HG02588 (cell line): ENCODE data around the gene CSKMT.
"Not testable (repeated sequence)": the region's sequence is repeated elsewhere in the genome, so short reads cannot be mapped to it uniquely, and the experiment has no call there.

Source experiments
- ATAC-seq: cut with Tn5 transposase; IDR thresholded peaks from one replicate; pipeline ENCODE4 v1.9.1; 2021; ENCODE audit warnings: mild to moderate bottlenecking, moderate library complexity; ENCODE audit not compliant: unreplicated experiment

The CSKMT gene, protein sequence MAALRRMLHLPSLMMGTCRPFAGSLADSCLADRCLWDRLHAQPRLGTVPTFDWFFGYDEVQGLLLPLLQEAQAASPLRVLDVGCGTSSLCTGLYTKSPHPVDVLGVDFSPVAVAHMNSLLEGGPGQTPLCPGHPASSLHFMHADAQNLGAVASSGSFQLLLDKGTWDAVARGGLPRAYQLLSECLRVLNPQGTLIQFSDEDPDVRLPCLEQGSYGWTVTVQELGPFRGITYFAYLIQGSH

DNA sequence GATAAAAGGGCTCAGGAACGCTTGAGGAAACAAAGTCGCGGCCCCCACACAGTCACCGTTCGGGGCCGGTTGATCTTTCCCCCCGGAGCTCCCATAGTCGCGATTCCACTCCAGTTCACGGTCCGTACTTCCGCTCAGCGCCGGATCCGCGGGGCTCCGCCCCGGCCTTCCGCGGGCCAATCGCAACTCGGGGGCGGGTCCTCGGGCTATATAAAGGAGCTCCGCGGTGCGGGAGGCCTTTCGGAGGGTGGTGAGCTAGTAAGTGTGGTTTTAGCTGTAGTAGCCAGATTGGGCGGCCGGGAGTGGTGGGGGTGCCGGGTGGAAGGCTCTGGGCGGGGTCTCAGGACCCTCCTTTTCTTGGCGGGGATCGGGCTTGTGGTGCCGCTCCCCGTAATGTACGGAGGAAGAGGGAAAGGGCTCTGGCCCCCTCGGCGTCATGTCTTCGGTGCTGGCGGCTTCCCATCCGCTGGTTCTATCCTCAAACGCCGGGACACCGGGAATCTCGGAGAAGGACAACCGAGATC, at the start of gene CSKMT, which contains the start of gene C11orf98:
Gene CSKMT, plus strand, starts transcription at position 238 of the 524 bp plus-strand sequence. CDS start 568 bp downstream, outside the sequence.
Gene C11orf98, minus strand, starts transcription at position 136 of the 524 bp plus-strand sequence. Its CDS starts 41 bp downstream, at position 95.
- peak; percentile 80 for ATAC-seq

DNA sequence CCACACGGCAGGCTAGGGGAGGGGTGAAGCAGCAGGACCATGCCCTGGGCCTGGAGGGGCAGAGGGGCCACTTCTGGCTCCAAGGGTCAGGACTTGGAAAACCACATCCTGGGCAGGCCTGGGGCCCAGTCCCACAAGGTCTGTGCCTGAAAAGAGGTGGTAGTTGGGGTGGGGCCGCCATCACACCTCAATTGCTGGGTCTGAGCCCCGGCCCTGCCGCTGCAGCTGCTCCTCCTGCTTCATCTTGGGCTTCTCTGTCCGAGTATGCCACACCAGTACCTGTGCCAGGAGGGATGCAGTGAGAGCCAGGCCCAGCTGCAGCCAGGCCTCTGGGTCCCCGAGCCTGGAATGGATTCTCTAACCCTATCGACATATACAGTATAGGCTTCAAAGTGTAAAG, 49.6 kb upstream of the CSKMT start:
- no peak for ATAC-seq

DNA sequence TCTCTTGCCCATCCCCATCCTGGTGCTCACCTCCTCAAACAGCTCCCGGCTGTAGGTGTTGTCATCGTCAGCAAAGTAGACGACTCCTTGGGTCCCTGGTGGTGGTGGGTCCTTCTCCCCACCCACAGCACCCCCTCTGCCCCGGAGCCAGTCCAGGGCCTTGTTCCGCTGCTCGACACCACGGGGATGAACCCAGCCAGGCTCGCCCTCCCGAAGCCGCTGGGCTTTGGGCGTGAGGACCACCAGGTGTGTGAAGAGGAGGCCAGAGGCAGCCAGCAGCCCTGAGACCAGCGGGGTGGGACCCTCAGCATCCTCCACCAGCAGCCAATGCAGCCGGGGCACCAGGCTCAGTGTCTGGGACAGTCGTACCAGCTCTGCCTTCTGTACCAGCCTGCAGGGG, 48.2 kb upstream of the CSKMT start:
- not testable (repeated sequence) for ATAC-seq

DNA sequence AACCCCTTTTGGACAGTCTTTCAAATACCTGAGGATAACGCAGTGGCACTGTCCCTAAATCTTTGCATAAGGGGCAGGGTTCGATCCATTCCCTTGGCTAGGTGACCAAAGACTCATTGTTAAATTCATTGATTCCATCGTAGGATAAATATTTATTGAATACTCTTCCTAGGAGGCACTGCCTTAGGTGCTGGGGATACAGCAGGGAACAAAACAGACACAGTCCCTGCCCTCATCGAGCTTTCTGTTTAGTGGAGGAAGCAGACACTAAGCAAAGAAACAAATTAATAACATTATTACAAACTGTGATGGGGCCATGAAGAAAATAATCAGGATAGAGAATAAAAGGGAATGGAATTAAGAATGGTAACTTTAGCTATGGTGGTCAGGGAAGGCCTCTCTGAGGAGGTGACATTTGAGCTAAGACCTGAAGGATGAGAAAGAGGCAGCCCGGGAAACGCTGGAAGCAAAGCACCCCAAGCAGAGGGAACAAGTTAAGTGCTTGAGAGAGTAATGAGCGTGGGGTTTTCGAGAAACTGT, 44.0 kb upstream of the CSKMT start:
- ATAC-seq: no peak

DNA sequence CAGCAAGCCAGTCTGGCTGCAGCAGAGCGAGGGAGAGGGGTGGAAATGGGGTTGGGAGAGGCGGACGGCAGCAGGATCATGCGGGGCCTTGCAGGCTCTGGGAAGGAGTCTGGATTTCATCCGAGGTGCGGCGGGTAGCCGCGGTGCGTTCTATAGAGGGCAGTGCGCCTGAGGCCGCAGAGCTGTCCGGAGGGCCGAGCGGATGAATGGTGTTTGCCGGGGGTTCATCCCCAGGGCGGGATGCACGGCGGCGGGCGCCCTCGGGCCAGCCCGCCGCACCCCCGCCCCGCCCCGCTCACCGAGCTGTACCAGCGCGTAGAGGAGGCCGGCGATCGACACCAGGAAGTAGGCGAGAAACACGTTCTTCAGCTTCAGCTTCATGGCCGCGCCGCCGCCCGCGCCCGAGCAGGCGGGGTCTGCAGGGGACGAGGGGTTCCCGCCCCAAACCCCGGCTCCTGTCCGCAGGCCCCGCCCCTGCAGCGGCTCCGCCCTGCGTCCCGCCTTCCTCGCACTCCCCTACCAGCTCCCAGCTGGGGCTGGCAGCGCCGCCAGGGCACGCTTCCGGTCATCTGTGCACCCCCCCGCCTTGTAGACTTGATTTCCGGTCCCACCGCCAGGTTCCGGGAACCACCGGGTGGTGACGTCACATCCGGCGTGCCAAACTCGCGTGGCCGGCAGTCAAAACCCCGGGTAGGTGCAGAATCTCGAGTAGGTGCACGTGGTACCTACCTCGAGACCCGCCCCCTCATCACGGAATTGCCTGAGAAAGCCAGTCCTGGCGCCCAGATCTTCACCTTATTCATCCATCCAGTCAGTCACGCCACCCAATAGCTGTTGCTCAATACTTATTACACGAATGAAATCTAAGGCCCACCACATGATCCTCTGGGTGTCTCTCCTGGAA, 43.3 kb upstream of the CSKMT start, which contains the start of gene B3GAT3:
Gene B3GAT3, minus strand, starts transcription at position 420 of the 904 bp plus-strand sequence. Its CDS starts 39 bp downstream, at position 381.
- ATAC-seq: peak; percentile 94

DNA sequence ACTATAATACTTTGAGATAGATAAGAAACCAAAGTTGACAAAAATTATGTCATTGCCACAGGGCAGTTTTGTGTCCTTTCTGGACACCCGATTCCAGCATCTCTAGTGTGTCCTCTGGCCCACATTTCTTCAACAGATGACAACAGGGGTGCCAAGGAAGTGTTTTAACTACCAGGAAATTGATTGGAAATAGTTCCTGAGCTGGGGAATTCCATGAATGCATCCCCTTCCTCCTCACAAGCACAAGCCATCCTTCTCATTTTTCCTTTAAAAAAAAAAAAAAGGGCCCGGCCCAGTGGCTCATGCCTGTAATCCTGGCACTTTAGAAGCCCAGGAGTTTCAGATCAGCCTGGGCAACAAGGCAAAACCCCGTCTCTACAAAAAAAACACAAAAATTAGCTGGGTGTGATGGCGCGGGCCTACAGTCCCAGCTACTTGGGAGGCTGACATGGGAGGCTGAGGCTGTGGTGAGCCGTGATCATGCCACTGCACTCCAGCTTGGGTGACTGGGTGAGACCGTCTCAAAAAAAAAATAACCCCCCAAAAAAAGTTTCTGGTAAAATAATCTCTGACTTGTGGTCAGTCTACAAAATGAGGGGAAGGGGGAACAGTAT, 42.5 kb upstream of the CSKMT start:
- ATAC-seq: no peak

DNA sequence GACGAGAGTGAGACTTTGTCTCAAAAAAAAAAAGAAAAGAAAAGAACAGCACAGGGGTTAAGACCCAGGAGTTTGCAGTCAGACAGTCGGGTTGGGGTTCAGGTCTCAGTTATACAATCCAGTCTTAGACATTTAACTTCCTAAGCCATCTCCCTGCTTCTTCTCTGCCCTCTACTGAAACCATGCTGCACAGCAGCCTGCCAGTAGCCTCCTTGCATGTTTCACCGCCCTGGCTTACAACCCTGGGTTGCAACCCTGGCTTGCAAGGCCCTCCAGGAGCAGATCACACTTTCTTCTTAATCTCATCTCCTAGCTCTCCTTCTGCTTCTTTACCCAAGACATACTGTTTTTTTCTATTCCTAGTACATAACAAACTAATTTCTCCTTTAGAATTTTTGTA, 37.4 kb upstream of the CSKMT start:
- ATAC-seq: no peak

DNA sequence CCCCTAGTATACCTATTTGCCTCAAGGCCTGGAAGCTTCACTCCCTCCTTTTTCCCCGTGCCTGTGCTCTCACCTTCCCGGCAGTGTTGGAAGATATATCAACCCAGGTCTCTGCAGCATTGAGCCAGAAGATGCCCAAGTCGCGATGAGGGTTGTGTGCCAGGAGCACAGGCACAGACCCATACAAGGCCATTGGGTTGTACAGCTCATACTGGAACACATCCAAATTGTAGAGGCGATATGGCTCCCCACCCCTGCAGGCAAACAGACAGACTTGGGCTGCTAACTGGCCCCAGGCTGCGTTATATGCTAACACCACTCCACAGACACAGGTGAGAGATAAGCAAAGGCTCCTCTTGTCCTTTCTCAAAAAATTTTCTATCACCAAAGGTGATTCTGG, 32.6 kb upstream of the CSKMT start:
- no peak for ATAC-seq

DNA sequence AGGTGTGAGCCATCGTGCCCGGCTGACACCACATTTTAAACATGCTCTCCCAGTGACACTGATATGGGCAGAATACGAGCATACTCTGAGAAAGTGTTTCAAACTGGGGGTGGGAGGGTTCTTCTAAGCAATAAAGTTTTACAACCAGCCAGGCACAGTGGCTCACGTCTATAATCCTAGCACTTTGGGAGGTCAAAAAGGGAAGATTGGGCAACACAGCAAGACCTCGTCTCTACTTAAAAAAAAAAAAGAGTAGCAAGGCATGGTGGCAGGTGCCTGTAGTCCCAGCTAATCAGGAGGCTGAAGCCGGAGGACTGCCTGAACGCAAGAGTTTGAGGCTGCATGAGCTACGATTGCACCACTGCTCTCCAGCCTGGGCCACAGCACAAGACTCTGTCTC, 20.9 kb upstream of the CSKMT start:
- no peak for ATAC-seq

DNA sequence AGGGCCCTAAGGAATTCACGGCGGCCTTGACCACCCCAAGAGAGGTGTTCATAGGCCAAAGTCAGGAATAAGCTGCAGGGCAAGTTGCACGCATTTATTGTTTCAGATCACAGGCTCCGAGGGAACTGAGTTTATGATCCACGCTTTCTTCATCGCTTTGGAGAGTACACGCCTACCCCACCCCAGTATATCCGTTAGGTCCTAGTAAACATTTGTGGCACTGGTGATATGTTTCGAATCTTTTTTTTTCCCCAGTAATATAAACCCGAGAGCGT, 19.5 kb upstream of the CSKMT start:
- no peak for ATAC-seq

DNA sequence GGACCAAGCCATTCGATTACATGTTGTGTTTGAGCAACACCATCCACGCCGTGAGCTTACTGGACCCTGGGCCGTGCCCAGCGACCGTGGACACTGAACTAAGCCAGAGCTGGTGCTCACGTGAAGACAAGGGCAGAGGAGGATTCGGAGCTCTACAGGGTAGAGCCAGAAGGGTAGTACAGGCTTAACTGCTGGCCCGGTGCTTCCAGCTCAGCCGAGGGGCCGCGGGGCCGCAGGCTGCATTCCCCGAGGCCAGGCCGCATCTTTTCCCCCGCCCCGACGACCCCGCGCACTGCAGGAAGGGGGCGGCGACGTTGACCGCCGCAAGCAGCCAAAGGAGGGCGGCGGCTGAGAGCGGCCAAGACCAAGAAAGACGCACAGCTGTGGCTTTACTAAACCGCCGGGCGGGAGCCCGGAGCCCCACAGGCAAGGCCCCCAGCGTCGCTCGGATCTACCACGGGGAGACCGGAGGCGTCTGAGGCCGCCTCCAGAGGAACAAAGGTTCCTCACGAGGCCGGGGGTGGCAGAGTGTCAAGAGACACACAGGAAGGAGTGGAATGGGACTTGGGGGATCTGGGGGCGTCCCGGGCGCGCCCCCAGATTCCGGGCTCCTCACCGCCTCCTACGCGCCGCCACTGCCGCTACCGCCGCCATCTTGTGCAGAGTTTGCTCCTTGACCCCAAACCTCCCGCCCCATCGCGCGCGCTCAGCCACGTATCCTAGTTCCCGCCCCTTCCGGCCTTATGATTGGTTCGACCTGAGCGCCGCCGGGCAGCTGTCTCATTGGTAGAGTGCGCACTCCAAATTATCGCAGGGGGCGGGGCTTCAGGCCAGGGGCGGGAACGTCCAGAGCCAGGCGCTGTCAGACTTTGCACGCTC, 18.9 kb upstream of the CSKMT start, which contains the start of gene GANAB:
Gene GANAB, minus strand, starts transcription at position 668 of the 879 bp plus-strand sequence. Its CDS starts 14 bp downstream, at position 654.
- ATAC-seq: peak; percentile 83

DNA sequence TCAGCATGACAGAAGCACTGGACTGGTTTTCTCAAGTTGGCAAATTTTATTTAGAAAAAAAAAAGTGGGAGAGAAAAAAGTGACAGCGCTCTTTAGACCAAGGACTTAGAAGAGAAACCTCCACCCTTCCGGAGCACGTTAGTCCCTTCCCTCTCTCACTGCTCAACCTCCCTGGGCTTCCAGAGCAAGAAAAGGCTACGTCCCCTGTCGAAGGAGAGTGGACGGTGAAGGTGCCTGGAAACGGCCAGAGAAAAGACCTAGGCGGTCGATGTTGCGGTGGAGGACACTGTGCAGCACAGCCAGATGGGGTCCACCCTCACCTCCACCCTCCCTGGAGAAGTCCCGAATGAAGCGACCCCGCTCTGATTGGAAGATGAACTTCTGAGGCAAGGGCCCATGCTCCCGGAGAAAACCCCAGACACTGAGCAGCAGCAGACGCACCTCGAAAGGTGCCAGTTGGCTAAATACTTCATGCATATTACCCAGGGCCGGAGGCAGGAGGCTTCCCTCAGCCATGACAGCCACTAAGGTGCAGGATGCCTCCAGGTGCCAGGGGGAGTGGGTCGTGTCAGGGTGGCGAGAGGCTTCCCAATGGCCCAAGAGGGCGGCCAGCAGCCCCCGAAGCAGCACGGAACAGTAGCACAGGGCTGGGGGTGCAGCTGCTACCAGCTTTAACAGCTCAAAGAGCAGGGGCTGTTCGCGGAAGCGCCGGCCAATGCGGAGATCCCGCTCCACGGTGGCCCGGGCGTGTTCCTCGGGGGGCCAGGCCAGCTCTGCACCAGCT, 18.1 kb upstream of the CSKMT start:
- no peak for ATAC-seq

DNA sequence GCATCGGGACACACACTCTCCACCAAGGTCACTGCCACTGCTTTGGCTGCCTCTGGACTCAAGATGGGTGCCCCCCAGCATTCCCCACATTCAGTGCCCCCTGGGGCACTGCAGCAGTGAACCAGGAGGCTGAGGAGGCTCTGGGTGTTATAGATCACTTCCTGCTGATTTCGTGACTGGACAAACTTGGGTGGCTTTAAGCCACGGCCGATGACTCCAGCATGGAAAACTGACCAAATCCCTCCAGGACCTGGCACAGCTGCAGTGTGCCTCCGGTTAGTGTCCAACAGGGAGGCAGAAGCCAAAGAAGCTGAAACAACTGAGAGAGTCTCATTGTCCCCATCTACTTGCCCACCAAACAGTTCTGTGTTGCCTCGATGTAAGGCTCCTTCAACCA, 17.5 kb upstream of the CSKMT start:
- no peak for ATAC-seq

DNA sequence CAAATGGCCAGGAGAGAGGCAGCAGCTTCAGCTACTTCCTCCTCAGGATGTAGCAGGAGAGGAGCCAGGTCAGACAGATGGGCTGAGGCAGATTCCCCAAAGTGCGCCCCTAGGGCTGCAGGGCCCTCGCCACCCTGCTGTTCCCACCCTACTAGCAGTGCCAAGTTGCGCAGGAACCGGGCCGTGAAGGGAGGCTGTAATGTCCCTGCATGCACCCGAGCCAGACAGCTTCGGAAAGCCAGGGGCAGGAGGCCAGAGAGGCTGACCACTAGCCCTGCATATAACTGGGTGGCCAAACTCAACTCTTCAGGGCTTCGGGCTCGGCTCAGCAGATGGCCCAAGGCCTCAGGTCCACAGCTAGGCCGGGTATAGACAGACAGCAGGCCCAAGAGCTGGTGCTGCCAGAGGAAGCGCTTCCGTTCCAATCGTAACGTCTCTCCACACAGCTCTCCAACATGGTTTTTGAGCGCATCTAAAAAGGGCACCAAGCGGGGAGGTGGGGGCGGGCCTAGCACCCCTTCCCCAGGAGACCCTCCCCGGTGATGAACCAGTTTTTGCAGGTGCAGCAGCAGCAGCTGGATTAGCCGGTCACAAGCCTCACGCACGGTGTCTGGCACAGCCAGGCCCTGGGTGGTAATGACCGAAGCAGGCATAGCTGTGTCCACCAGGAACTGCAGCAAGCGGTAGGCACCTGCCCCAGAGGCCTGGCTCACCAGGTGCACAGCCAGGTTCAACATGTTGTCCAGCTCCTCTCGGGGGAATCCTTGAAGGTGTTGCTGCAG, 16.7 kb upstream of the CSKMT start:
- no peak for ATAC-seq

DNA sequence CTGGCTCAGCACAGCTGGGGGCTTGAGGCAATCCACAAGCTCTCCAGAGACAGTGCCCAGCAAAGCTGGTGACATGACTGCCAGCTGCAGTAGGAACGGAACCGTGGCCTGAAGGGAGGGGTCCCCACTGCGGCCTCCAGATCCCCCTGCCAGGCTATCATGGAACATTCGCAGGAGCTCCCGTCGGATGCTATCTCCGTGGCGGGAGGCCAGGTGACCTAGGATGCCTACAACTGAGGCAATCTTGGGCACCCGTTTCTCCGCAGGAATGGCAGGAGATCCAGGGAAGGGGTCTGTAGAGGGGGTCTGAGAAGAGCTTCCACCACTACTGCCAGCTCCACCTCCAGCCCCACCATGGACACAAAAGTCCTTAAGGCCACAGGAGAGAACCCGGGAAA, 16.1 kb upstream of the CSKMT start:
- no peak for ATAC-seq

DNA sequence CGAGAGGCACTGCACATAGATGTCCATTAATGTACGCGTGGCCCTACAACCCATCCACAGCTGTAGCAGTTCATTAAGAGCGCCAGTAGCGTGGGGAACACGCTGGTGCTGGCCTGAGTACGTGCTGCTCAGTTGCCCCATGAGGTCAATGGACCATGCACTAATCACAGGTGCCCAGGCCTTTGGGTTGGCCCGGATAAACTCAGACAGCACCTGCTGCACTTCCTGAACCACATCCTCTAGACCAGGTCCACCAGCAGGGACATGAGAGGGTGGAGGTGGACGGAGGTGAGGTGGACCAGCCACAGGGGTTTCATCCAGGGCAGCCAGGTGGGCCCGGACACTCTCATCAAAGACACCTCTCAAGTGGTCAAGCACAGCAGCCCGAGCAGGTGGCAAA, 15.6 kb upstream of the CSKMT start:
- ATAC-seq: no peak

DNA sequence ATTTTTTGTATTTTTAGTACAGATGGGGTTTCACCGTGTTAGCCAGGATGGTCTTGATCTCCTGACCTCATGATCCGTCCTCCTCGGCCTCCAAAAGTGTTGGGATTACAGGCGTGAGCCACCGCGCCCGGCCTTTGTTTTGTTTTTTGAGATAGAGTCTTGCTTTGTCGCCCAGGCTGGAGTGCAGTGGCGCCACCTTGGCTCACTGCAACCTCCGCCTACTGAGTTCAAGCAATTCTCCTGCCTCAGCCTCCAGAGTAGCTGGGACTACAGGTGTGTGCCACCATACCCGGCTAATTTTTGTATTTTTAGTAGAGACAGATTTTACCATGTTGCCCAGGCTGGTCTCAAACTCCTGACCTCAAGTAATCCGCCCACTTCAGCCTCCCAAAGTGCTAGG, 14.8 kb upstream of the CSKMT start:
- not testable (repeated sequence) for ATAC-seq

DNA sequence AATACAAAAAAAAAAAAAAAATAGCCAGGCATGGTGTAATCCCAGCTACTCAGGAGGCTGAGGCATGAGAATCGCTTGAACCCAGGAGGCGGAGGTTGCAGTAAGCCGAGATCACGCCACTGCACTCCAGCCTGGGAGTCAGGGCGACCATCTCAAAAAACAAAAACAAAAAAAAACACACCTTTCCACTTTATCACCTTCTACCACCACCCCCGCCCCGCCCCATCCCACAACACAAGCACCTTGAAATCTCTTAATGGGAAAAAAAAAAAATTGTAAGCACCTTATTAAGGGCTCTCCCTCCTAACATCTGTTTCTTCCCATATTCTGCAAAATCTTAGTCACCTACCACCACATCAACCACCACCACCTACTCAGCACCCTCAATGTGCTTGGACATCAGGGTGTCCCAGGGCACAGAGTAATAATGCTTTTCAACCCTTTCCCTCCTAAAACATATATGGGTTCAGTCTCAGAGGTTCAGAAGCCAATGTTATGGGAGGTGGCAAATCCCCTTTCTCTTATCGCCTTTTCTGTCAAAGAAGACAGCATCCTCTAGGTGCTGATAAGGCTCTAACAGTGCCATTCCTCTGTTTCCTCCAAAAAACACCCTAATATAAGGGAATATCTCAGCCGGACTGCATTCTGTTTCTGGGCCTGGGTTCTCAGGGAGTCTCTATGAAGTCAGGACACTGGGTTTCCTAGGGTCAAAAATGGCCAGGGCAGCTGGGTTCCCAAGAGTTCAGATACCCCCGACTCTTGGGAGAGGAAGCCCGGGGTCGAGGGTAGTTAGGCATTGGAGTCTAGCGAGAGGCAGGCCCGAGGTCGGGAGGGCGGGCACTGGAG, 12.7 kb upstream of the CSKMT start:
- ATAC-seq: no peak
